Hematopoietic multipotent progenitor cell (in vitro differentiated cells): ENCODE results near the gene PPIL6. TPM values are rescaled to one million over a fixed set of nuclear protein-coding genes. Genes with fewer than 3 reads are reported as not detected.
"Not testable (repeated sequence)": the region's sequence is repeated elsewhere in the genome, so short reads cannot be mapped to it uniquely, and the experiment has no call there.

Source experiments
- DNase-seq, 3 donors: peaks; one replicate each; pipeline ENCODE4 v3.0.0-alpha.2; 2011 to 2015; ENCODE audit warnings: low read depth in 2 of 3, low spot score in 2 of 3
- total RNA-seq: library from RNA; depleted of rRNA; stranded (reverse); fragments of >200 nt; gene quantifications from one replicate; pipeline ENCODE4 v1.2.3, GENCODE V29; 2012

PPIL6 gene
- total RNA-seq, 1 donor, result 2.7 TPM

DNA sequence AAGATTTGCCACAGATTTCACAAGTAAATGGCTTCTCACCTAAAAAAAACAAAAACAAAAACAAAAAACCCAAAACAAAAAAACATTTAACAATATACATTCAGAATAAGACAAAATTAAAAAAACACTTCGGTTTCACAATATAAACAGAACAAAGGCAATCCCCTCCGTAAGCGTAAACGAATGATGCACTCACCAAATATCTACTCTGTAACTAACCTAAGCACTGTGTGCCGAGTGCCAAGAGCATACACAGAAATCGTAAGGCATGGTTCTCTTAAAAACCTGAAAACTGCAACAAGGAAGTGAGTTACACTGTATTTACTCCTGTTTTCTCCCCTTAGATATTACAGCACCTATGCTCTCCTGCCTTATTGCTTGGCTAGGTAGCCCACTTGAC, 27.3 kb upstream of the PPIL6 start:
- no peak for DNase-seq

DNA sequence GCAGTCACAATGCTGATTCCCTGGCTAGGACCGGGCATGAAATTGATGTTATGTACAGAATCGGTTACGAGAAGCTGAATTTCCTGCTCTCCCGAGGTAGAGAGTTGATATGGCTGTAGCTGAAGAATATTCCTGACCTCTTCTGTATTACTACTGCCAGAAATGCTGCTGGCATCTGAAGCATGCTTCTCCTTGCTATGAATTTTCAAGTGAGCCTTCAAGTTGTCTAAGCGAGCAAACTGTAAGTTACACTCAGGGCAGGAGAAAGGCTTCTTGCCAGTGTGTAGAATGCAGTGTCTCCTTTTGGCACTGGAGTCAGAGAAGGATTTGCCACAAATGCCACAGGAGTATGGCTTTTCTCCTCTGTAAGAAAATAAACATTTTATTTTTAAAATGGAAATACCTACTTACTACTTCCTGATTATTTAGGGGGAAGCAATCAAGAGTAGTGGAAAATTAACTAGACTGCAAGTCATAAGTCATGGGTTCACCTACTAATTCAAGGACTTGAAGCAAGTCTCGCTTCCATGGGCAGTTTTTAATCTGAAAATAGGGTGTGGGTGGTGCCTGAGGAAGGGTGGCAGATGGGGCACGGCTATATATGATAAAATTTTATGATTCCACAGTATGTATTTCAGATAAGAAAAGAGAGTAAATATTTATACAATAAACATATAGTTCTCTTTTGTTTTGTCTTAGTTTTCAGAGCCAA, 25.9 kb upstream of the PPIL6 start:
- DNase-seq, result no peak

DNA sequence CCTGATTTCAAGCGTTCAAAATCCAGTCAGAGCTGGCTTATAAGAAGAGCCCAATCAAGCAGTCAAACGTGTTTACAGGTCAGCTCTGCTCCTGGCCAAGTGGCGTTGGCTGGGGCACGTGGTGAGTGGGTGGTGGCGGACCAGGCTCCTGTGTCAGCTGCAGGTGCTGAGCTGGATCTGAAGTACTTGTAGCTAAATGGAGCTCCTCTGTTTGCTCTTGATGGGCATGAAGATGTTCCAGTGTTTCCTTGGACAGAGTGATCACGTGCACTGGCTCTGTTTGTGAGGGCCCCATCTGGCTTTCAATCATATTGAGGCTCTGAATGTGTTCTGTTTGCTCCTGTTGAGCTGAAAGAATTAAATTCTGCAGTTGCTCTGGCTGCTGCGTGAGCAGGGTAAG, 25.3 kb upstream of the PPIL6 start:
- no peak for DNase-seq

DNA sequence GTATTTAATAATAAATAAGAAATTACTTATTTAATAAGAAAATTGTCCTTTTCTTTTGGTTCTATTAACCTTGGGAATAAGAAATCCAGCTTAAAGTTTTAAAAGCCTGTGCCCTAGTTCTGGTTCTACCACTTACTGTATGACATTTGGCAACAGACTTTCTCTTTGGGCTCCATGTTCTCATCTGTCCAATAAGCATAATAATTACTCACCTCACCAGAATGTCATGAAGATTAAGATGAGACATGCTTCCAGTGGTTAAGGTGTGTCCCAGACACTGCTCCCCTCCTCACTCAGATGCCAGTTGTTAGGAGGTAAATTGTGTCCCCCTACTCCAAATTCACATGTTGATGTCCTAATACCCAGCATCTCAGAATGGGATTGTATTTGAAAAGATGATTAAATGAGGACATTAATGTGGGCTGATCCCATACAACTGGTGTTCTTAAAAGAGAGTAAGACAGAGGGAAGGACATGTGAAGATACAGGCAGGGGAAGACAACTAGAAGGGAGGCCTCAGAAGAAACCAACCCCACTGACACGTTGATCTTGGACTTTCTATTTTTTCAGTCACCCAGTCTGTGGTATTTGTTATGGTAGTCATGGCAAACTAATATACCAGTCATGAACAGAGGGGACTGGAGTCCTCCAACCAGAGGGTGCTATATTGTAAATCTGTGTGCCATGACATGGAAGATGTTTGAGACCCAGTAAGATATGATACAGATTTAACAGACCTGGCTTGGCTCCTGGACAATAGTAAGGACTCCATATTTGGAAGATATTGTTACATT, 21.5 kb upstream of the PPIL6 start:
- DNase-seq, result no peak

DNA sequence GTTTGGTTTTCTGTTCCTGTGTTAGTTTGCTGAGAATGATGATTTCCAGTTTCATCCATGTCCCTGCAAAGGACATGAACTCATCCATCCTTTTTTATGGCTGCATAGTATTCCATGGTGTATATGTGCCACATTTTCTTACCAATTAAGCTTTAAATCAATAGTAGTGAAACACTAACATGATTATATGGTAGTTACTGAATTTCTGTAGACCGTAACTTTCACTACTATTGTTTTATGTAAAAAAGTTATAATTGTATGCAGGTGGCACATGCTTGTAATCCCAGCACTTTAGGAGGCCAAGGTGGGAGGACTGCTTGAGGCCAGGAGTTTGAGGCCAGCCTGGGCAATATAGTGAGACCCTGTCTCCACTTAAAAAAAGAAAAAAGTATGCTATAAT, 20.8 kb upstream of the PPIL6 start:
- DNase-seq, result not testable (repeated sequence)

DNA sequence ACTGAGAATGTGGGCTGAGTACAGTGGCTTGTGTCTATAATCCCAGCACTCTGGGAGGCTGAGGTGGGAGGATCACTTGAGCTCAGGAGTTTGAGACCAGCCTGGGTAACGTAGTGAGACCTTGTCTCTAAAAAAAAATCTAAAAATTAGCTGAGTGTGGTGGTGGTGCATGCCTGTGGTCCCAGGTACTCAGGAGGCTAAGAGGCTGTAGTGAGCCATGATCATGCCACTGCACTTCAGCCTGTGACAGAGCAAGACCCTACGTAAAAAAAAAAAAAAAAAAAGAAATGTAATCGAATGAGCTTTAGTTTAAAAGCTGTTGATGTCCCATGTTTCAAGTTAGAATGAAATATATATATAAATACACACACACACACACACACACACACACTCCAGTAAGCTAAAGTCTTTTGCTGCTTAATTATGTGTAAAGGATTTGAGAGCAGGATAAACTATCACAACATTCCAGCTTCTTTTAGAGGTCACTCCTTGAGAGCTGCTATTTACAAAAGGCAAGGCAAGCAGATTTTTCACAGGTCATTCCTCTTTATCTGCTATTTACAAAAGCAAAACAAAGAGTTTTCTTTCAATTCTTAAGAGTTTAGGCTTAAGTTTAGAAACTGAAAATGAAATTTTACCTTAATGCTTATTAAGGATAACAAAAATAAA, 19.9 kb upstream of the PPIL6 start:
- DNase-seq, result no peak

DNA sequence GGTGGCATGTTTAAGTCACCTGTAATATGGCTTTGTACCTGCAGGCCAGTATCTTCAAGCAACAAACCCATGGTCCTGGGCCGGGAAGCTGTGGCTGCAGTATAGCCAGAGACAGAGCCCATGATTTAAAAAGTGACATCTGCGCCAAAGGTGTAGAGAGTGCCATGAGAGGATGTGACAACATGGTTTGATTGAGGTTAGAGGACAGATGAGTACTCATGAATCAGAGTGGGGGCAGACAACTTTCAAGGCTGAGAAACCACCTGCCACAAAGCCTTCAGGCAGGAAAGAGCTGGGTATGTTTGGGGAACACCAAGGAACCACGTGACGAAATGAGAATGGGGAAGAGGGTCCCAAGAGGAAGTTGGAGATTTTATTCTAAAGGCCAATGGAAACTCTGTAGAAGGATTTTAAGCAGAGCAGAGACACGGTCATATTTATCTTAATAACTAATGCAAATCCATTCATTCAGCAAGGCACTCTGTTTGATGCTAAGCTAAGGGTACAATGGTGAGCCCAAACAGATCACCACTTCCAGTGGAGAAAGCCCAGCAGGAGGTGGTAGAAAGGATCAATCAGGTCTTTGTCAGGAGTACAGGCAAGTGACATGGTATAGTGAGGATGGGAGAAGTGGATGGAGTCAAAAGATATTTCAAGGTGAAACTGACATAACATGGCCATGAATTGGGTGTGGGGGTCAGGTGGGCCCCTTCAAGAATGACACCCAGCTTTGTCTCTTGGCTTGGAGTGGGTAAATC, 18.5 kb upstream of the PPIL6 start:
- peak in 2 of 3 donors; percentile 60 to 63 for DNase-seq

DNA sequence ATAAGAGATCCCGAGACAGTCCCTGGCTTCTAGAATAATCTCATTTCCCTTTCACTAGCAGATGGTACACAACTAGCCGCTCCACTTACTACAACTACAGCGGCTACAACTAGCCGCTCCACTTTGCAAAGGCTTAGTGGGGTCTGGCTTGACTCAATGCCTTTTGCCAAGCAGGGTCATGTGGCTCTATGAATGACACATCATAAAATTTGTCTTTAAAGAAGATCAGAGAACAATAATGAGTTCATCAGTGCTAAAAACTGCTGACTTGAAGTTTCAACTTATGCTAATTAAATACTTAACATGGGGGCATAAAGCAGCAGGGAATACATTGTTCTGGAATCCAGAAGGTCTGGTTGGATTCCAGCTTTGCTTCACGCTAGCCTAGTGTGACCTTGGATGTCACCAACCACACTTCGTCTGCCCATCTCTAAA, 17.2 kb upstream of the PPIL6 start:
- no peak for DNase-seq

DNA sequence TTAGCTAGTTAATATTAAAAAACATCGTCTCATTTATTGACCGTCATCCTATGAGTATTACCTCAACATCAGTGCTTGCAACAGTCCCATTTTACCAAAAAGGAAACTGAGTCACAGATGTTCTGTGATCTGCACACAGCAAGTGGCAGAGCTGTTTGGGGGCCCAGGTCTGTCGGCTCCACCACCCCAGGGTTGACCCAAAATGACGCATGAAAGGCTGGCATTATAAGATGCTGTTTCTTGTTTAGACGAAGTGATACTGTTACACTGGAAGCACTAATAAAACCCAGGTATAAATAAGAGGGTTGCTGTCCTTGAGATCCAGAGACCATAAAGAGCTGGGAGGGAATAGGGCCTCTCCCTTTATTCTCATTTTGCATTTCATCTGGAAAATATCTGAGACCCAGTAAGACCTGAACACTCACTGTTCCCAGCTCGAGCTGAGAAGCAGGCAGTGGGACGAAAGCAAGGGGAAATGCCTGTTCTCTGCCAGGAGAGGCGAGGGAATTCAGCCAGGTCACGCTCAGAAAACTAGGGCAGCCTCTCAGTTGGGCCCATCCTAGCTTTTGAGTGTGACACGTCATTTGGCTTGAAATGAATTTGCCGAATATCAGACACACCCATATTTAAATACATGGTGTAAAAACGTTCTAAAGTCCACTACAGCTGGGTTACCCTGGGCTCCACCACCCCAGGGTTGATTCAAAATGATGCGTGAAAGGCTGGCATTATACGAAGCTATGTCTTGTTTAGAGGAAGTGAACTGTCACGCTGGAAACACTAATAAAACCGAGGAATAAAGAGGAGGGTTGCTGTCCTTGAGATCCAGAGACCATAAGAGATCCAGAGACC, 16.5 kb upstream of the PPIL6 start:
- DNase-seq, result no peak

DNA sequence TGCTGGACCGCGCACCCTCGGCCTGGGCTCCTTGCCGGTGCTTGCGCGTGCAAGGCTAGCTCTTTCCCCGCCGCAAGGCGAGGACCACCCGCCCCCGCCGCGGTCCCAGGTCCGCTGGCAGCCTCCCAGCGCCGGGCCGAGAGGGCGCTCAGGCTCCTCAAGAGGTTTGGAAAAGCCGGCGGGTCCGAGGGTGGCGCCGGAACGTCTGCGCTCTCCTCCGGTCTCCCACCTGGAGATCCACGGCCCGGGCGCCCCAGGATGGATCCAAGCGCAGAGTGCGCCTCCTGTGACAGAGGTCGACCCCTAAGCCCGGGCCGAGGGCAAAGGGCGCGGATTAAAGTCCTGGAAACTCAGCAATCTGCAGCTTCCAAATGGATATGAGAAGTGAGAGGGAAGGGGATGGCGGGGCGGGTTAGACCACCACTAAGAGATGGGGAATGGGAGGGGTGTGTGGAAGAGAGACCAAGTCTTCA, 15.7 kb upstream of the PPIL6 start:
- no peak for DNase-seq

DNA sequence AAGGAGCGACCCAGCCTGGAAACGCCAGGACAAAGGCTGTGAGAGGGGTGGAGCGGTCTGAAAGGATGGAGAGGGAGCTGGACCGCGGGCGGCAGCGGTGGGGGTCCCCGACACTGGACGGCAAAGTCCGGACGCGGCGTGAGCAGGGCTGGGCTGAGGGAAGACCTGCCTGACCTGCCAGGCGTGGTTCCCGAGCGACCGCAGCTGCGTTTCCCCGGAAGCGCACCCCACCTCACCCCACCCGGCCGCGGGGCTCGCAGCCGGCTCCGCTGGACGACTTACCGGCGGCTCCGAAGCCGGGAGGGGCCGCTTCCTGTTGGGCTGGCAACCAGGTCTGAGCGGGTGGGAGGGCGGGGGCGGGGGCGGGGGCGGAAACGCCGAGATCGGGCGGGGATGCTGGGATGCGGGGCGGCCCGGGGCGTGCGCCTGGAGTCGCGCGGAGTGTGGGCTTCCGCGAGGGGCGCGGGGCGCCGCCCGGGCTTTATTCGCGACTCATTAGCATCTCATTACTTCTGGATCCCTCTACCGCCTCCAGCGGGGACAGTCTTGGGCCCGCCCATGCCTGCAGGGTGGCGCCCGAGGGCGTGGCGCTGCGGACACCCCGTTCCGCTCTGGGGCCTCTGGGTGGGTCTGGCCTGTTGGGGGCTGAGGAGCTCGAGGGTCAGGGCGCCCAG, 15.1 kb upstream of the PPIL6 start, which contains the start of gene MICAL1:
Gene MICAL1 (minus strand): TSS at position 336 of the 674 bp plus-strand sequence. CDS start 1,576 bp downstream, outside the sequence.
- DNase-seq, result peak; percentile 54 to 90 (median 89)

DNA sequence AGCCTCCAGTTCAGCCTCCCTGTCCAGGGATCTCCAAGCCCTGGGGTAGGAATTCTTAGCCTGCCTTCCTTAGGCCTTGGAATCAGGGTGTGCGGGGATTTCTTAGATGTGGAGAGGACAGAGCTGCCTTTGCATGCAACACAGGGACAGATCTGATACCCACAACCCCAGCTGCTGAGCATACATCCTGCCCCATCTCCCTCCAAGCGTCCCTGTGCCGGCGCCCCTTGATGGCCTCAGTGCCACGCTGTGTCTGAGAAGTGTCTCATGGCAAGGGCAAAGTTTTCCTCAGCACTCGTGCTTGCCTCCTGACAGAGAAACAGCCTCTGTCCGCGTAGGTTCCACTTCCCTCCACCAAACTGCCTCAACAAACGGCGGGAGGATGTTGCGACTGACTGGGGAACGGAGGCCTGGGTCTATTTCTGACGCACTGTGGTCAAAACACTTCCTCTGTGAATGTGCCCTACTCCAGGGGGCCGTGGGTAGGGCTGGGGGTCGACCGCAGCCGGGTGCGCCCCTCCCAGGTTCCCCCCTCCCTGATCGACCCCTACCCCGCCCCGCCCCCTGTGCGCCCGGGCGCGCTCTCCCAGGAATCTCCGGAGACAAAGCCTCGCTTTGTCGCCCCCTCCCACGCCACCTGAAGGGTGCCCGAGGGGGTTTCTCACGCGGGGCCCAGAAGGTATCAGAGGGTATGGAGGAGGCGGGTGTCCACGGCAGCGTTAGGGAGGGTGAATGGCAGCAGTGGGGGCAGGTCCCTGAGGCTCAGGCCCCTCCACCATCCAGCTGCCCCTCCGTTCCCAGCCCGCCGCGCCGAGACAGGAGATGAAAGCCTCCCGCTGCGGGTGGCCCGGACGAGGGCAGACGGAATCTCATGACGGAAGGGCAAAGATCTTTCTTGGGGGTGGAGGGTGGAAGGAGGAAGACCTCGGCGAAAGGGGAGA, 14.3 kb upstream of the PPIL6 start:
- DNase-seq, result peak; percentile 60 to 87 (median 85)

DNA sequence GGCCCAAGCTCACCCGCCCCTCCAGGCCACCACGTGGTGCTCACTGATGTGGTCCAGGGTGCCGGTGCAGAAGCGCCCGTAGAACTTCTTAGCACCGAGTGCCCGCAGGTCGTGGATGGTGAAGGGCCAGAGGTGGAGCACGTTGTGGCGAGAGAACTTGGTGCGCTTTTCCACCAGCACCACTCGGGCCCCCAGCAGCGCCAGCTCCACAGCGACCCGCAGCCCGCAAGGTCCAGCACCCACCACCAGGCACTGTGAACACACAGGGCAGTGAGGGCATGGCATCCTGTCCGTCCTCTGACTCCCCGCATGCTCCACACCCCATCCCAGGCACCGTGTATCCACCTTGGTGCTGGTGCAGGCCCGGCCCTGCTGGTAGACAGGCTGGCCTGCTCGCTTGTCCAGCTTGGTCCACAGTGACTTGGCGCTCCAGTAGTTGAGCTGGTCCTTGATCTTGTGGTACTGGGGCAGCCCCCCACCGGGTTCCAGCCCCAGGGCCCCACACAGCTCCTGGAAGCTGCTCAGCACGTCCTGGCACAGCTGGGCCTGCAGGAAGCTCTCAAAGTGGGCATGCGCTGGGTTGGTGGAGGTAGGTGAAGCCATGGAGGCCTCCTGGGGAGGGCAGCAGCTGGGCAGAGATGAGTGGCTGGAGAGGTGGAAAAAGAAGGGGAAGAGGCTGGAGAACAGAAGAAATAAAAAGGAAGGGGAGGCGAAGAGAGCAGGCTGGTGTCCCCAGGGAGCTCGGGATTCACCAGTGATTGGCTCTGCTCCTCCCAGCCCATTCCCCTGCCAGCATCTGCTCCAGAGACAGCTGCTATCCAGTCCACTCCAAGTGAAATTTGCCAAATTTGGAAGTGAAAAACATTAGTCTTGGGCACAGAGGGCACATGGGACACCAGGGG, 13.4 kb upstream of the PPIL6 start:
- DNase-seq, result no peak

DNA sequence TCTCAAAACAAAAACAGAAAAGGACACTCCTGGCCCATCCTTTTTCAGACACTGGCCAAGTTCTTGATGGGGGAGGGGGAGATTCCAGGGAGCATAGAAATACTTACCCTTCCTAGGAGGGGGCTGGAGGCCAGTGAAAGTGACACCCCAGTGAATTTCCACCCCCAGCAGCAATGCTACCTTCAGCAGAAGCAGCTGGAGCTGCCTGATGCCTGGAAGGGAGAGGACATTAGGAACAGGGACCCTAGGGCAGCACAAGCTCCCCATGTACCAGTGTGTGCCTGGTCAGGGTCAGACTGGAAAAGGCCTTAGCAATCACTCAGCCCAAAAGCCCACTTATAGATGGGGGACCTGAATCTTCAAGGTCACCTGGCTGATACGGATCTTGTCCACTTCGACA, 12.7 kb upstream of the PPIL6 start:
- no peak for DNase-seq

DNA sequence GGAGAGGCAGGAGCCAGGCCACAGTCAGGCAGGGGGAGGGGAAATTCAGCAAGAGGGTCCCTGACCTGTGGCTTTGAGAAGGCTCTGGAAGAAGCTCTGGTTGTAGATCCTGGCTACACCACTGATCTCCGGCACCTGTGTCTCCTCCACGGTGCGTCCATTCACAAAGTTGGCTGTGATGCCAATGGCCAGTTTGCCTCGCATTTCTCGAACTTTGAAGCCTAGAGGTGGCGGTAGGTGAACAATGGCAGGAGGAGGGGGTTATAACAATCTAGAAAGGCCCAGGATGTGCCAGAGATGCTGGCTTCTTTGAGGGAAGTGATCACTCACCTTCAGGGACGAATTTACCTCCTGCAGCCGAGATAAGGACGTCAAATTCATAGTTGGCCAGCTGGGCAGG, 11.8 kb upstream of the PPIL6 start:
- DNase-seq, result no peak

DNA sequence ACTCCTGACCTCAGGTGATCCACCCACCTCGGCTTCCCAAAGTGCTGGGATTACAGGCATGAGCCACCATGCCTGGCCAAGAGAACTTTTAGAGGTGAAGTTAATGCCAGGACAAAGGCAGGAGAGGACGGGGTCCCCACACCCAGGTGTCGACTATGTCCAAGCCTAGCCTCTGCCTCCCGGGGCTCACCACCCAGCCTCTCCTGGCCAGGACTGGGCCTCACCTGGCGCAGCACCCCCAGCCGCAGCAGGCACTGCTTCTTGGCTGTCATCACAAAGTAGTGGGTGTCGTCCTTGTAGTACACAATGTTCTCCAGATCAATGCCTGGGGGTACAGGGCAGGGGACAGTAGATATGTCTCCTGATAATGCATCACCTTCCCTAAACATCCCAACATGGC, 10.9 kb upstream of the PPIL6 start:
- no peak for DNase-seq

DNA sequence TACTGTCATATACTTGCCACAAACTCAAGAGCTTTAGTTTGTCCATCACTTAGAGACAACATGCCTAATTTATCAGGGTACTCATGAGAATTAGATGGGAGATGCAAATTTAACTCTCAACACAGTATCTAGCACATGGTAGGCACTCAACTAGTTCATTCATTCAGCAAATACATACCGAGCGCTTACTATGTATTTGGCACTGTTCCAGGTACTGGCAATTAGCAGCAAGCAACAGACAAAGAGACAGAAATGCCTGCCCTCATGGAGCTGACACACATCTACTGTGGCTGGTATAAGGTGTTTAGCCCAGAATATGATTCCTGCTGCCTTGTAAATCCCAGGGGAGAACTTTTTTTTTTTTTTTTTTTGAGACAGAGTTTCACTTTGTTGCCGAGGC, 10.4 kb upstream of the PPIL6 start:
- DNase-seq, result no peak
